Fibroblast of mammary gland (primary cell): ENCODE data around the gene NPPB.
A peak's percentile ranks its signal among the peaks of the same experiment; 100 is the strongest.
"Not testable (repeated sequence)": the region's sequence is repeated elsewhere in the genome, so short reads cannot be mapped to it uniquely, and the experiment has no call there.

Source experiments
- DNase-seq: peaks from one replicate; pipeline ENCODE4 v3.0.0-alpha.2; 2010; ENCODE audit warnings: low read depth
- H3K4me3 ChIP-seq: 2 replicates; pipeline ENCODE4 v1.5.1; 2011; ENCODE audit warnings: low read depth, mild to moderate bottlenecking, low read length, moderate library complexity; ENCODE audit not compliant: control insufficient read depth
- TF ChIP-seq, protein P1 (sequence below): conservative IDR thresholded peaks from 2 replicates; pipeline ENCODE4 v1.5.1; 2011; ENCODE audit warnings: low read depth, low read length, inconsistent platforms; ENCODE audit not compliant: control insufficient read depth, insufficient read depth

Gene NPPB

DNA sequence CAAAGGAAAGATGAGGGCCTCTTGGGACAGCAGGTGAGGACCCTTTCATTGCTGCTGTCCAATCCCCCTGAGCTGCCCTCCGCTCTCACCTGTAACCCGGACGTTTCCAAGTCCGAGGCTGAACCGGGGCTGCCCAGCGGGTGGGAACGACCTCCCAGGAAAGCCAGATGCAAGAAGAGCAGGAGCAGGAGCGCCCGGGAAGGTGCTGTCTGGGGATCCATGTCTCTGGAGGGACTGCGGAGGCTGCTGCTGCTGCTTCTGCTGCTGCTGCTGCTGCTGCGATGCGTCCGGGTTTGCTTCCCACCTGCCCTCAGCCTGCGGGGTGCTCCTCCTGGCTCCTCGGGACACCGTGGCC is at the start of gene NPPB:
TSS of gene NPPB (minus strand) at position 333 of the 355 bp plus-strand sequence. CDS start at position 221, 112 bp downstream.
- TF ChIP-seq, protein P1, sequence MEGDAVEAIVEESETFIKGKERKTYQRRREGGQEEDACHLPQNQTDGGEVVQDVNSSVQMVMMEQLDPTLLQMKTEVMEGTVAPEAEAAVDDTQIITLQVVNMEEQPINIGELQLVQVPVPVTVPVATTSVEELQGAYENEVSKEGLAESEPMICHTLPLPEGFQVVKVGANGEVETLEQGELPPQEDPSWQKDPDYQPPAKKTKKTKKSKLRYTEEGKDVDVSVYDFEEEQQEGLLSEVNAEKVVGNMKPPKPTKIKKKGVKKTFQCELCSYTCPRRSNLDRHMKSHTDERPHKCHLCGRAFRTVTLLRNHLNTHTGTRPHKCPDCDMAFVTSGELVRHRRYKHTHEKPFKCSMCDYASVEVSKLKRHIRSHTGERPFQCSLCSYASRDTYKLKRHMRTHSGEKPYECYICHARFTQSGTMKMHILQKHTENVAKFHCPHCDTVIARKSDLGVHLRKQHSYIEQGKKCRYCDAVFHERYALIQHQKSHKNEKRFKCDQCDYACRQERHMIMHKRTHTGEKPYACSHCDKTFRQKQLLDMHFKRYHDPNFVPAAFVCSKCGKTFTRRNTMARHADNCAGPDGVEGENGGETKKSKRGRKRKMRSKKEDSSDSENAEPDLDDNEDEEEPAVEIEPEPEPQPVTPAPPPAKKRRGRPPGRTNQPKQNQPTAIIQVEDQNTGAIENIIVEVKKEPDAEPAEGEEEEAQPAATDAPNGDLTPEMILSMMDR, result no peak
- no peak within 1 kb of the TSS for H3K4me3 ChIP-seq
- no peak for DNase-seq

DNA sequence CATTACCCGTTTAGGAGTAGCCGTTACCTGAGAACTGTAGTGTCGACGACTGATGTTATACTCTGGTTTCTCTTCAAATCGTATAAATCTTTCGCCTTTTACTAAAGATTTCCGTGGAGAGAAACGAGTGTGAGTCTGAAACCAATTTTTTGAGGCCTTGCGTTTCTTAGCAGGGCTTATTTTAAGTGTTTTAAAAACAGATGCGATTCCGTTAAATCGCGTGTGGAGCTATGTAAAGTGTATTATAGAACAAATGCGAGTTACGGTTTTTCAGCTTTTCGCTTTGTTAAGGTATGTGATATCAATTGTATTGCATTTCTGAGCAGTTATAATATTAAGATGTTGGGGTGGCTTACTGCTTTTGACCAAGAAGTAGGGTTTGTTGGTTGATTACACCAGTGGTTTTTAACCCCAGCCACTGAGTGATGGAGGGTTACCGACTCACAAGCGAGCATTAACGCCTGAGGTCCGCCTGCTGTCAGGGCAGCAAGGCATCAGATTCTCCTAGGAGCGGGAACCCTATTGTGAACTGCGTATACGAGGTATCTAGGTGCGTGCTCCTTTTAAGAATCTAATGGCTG is 49.4 kb upstream of the NPPB start:
- DNase-seq, result peak; percentile 98
- TF ChIP-seq, protein P1, result no peak
- peak overlapping the region; percentile 58 for H3K4me3 ChIP-seq

DNA sequence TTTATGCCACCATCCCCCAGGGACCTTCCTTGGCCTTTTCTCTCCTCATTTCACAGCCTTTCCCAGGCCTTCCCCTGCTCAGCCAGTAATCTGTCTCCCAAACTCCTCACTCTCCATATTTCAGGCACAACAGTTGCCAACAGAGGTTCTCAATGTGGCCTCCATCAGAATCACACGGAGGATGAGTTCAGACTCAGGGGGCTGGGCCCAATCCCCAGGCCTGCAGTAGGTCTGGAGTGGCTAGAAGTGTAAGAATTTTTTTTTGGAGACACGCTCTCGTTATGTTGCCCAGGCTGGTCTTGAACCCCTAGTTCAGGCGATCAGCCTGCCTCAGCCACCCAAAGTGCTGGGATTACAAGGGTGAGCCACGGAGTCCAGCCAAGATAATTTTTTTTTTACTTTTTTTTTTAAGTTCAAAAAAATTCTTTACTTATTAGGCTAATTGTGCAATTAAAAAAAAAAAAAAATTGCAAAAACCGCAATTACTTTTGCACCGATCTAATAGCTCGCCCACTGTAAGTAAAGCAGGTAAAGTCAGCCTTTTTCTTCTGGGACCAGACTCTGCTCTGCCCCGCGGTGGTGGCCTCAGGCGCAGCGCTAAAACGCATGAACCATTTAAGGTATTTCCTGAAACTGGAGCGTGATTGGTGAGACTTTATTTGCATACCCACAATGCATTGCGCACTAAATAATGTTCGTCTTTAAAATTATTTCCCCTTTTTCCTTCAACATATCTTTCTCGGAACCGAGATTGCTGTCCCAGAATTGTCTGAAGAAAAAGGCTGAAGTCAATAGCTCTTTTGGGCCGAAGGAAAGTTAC is 48.7 kb upstream of the NPPB start:
- no peak overlapping the region for H3K4me3 ChIP-seq
- peak; percentile 94 for DNase-seq
- TF ChIP-seq, protein P1, result peak; percentile 85

DNA sequence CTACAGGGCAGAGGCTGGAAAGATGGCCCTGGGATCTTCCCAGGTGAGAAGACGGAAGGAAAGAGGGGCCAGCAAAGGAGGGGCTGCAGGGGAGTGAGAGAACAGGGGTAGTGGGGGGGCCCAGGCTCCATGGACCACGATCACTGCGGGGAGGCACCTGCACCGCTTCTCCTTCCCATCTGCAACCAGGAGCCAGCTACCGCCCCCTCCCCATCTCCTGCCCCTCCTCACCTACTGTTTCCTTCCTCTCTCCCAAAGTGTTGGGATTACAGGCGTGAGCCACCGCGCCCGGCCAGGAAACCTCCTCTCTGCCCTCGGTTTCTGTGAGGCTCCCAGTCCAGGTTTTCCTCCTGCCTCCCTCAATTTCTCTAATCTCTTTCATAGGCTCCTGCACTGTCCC is 48.1 kb upstream of the NPPB start:
- no peak for DNase-seq
- no peak overlapping the region for H3K4me3 ChIP-seq
- TF ChIP-seq, protein P1, result no peak

DNA sequence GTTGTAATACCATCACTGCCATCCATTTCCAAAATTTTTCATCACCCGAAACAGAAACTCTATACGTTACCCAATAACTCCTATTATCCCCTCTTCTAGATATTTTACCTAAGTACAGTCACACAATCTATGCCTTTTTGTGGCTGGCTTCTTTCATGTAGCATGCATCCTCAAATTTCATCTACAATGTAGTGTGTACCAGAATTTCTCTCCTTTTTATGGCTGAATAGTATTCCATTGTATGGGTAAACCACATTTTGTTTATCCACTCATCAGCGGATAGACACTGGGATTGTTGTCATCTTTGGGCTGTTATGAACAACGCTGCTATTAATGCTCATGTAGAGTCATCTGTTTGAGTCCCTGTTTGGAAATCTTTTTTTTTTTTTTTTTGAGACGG is 46.2 kb upstream of the NPPB start:
- no peak overlapping the region for H3K4me3 ChIP-seq
- DNase-seq, result no peak
- TF ChIP-seq, protein P1, result no peak

DNA sequence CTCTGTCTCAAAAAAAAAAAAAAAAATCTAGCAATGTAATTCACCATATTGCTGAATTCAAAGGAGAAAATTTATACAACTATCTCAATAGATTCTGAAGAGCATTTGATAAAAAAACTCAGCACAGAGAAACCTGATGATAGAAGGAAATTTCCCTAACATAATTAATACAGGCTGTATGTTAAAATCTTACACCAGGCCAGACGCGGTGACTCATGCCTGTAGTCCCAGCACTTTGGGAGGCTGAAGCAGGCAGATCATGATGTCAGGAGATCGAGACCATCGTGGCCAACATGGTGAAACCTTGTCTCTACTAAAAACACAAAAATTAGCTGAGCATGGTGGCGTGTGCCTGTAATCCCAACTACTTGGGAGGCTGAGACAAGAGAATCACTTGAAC is 45.4 kb upstream of the NPPB start:
- not testable (repeated sequence) for H3K4me3 ChIP-seq
- peak; percentile 45 for DNase-seq

DNA sequence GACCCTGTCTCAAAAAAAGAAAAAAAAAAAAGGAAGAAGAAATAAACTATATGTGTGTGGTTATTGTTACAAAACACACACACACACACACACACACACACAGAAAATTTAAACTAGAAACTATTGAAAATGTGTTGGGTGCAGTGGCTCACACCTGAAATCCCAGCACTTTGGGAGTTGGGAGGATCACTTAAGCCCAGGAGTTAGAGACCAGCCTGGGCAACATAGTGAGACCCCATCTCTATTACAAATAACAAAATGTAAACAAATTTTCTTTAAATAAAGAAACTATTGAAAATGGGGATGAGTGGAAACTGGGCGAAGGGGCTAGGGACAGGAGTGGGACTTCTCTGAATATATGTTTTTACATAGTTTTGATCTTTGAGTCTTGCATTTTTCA is 44.5 kb upstream of the NPPB start:
- TF ChIP-seq, protein P1, result no peak
- H3K4me3 ChIP-seq, result no peak overlapping the region
- DNase-seq, result no peak

DNA sequence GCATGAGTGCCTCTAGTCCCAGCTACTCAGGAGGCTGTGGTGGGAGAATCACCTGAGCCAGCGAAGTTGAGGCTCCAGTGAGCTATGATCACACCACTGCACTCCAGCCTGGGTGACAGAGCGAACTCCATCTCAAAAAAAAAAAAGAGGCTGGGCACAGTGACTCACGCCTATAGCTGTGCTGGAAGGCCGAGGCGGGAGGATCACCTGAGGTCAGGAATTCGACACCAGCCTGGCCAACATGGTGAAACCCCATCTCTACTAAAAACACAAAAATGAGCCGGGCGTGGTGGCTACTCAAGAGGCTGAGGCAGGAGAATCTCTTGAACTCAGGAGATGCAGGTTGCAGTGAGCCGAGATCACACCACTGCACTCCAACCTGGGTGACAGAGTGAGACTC is 42.7 kb upstream of the NPPB start:
- DNase-seq, H3K4me3 ChIP-seq: not testable (repeated sequence)
